ENCODE data around the gene TMPRSS3. TPM values are rescaled to one million over a fixed set of nuclear protein-coding genes. Genes with fewer than 3 reads are reported as not detected.

Gene TMPRSS3
- total RNA-seq = not detected in 2 replicates

GRCh38 chr21:42395905-42396651 lies at the start of gene TMPRSS3:
TSS of gene TMPRSS3 (minus strand) at chr21:42396052. CDS start at chr21:42395417, 635 bp downstream.

GRCh38 chr21:42403611-42404231 lies 7.9 kb upstream of the TMPRSS3 start, which contains the start of gene UBASH3A:
TSS of gene UBASH3A (plus strand) at chr21:42403902. CDS start at chr21:42403946, 44 bp downstream.

GRCh38 chr21:42366292-42367010 lies 29.4 kb downstream of the TMPRSS3 start, which contains the start of gene TFF1:
TSS of gene TFF1 (minus strand) at chr21:42366535. CDS start at chr21:42366495, 40 bp downstream.

GRCh38 chr21:42350927-42351426 lies 44.9 kb downstream of the TMPRSS3 start, which contains the start of gene TFF2:
TSS of gene TFF2 (minus strand) at chr21:42350994. CDS start at chr21:42350957, 37 bp downstream.

Other genes starting within 250 kb of the TMPRSS3 start
- gene ABCG1, start 176.9 kb downstream of the TMPRSS3 start, total RNA-seq = 0.44 and 0.50 TPM in 2 replicates
- gene TFF3, start 80.6 kb downstream of the TMPRSS3 start, total RNA-seq = not detected in 2 replicates
- gene TFF2, start 45.1 kb downstream of the TMPRSS3 start, total RNA-seq = not detected in 2 replicates
- gene TFF1, start 29.5 kb downstream of the TMPRSS3 start, total RNA-seq = not detected in 2 replicates
- not detected in 2 replicates for gene UBASH3A, start 7.8 kb upstream of the TMPRSS3 start, total RNA-seq
- not detected in 2 replicates for gene RSPH1, start 100.2 kb upstream of the TMPRSS3 start, total RNA-seq
- gene SLC37A1, start 117.8 kb upstream of the TMPRSS3 start, total RNA-seq = 1.9 and 2.7 TPM in 2 replicates

Data from uterine smooth muscle cell (primary cell).